H1 (cell line): ENCODE data around the gene FARS2. TPM values are rescaled to one million over a fixed set of nuclear protein-coding genes. Genes with fewer than 3 reads are reported as not detected.

Experiments used
- CTCF ChIA-PET: fragments of 300-600 bp; sonication (Branson Sonifier 250); formaldehyde crosslinking; loops from one replicate; lab custom pipeline; 2021; ENCODE audit not compliant: partially characterized antibody; lab: Charles Lee
- POLR2A ChIA-PET: fragments of 300-600 bp; sonication (Branson Sonifier 250); formaldehyde crosslinking; loops from one replicate; lab custom pipeline; 2021; ENCODE audit warnings: inconsistent platforms; ENCODE audit not compliant: partially characterized antibody; lab: Charles Lee
- DNase-seq, 2 experiments: peaks; one replicate each; pipeline versions ENCODE4 v3.0.0 to v3.0.0-alpha.2; 2010 to 2022; ENCODE audit warnings: low spot score in 2 of 2, low read depth in 1 of 2, mixed read lengths in 1 of 2
- FAIRE-seq: peaks from 2 replicates; lab custom pipeline; 2011; peaks lifted over from hg19 to GRCh38; lab: Jason Lieb, UNC
- H2AFZ ChIP-seq: 2 replicates; pipeline ENCODE4 v1.8.1; 2012; ENCODE audit warnings: low read length, inconsistent platforms
- H2AK5ac ChIP-seq: 2 replicates; pipeline ENCODE4 v1.6.1; 2013; ENCODE audit warnings: low read depth, low read length
- H2BK120ac ChIP-seq: replicated peaks from 2 replicates; pipeline ENCODE3; 2013; ENCODE audit warnings: low read depth, low read length, inconsistent platforms
- H2BK12ac ChIP-seq: 2 replicates; pipeline ENCODE4 v1.6.1; 2013; ENCODE audit warnings: low read depth, low read length
- H2BK15ac ChIP-seq: 2 replicates; pipeline ENCODE4 v1.6.1; 2013; ENCODE audit warnings: low read length
- H2BK20ac ChIP-seq: 2 replicates; pipeline ENCODE4 v1.6.1; 2013; ENCODE audit warnings: low read length
- H2BK5ac ChIP-seq: 2 replicates; pipeline ENCODE4 v1.6.1; 2013; ENCODE audit warnings: low read depth, low read length
- H3K14ac ChIP-seq: 2 replicates; pipeline ENCODE4 v1.6.1; 2013; ENCODE audit warnings: inconsistent platforms; ENCODE audit not compliant: insufficient read length
- H3K18ac ChIP-seq: 2 replicates; pipeline ENCODE4 v1.6.1; 2013; ENCODE audit warnings: low read length; ENCODE audit errors: extremely low read depth
- H3K23ac ChIP-seq: 2 replicates; pipeline ENCODE4 v1.6.1; 2013; ENCODE audit warnings: inconsistent platforms; ENCODE audit not compliant: insufficient read length
- H3K23me2 ChIP-seq: 2 replicates; pipeline ENCODE4 v1.6.1; 2013; ENCODE audit warnings: low read depth, low read length
- H3K27ac ChIP-seq: 2 replicates; pipeline ENCODE4 v1.6.1; 2011; ENCODE audit warnings: low read depth, low read length, inconsistent platforms
- H3K27me3 ChIP-seq, 4 experiments: replicated peaks in 1 of 4; 1 replicate in 1 of 4; 2 replicates in 3 of 4; pipeline versions ENCODE4 v1.6.1 to v1.8.1; 2011 to 2013; ENCODE audit warnings: low read length in 3 of 4, mild to moderate bottlenecking in 3 of 4, inconsistent platforms in 2 of 4, mixed read lengths in 2 of 4, moderate library complexity in 1 of 4; ENCODE audit not compliant: control insufficient read depth in 3 of 4, insufficient read depth in 3 of 4; ENCODE audit errors: extremely low read depth in 1 of 4
- H3K36me3 ChIP-seq, 4 experiments: 2 replicates each; pipeline versions ENCODE4 v1.6.1 to v1.8.1; 2011 to 2013; ENCODE audit warnings: mild to moderate bottlenecking in 4 of 4, low read length in 3 of 4, moderate library complexity in 2 of 4, control low read depth in 1 of 4, inconsistent platforms in 1 of 4; ENCODE audit not compliant: insufficient read depth in 4 of 4, control insufficient read depth in 2 of 4
- H3K4ac ChIP-seq: replicated peaks from 2 replicates; pipeline ENCODE3; 2013; ENCODE audit warnings: low read length, low read depth, mixed read lengths, inconsistent platforms; ENCODE audit not compliant: insufficient read length
- H3K4me1 ChIP-seq, 4 experiments: replicated peaks in 1 of 4; 1 replicate in 1 of 4; 2 replicates in 3 of 4; pipeline versions ENCODE4 v1.6.1 to v1.8.1; 2011 to 2013; ENCODE audit warnings: low read length in 3 of 4, inconsistent platforms in 2 of 4, mixed read lengths in 1 of 4; ENCODE audit not compliant: insufficient read depth in 4 of 4, control insufficient read depth in 3 of 4
- H3K4me2 ChIP-seq, 2 experiments: 2 replicates each; pipeline versions ENCODE4 v1.6.1 to v1.8.1; 2011 to 2013; ENCODE audit warnings: low read depth in 2 of 2, low read length in 2 of 2, control low read depth in 1 of 2, inconsistent platforms in 1 of 2, mild to moderate bottlenecking in 1 of 2; ENCODE audit not compliant: insufficient read depth in 1 of 2
- H3K4me3 ChIP-seq, 4 experiments: fragments of 200-600, 300-600 bp in 1 of 4; sonication (generic), shearing (Covaris generic), sonication (Bioruptor Twin) in 1 of 4; 2 replicates each; pipeline versions ENCODE4 v1.5.1 to v1.8.1; 2011 to 2016; ENCODE audit warnings: low read length in 4 of 4, low read depth in 3 of 4, control low read depth in 2 of 4, inconsistent platforms in 2 of 4, mild to moderate bottlenecking in 2 of 4, mixed read lengths in 1 of 4, moderate library complexity in 1 of 4; ENCODE audit not compliant: insufficient read depth in 2 of 4; ENCODE audit errors: extremely low read depth in 1 of 4
- H3K56ac ChIP-seq: replicated peaks from 2 replicates; pipeline ENCODE3; 2013; ENCODE audit warnings: low read depth, mild to moderate bottlenecking, mixed read lengths, low read length, inconsistent platforms; ENCODE audit not compliant: insufficient read length
- H3K79me1 ChIP-seq: 2 replicates; pipeline ENCODE4 v1.6.1; 2013; ENCODE audit warnings: low read depth, low read length, control low read depth
- H3K79me2 ChIP-seq, 2 experiments: 2 replicates each; pipeline versions ENCODE4 v1.6.1 to v1.8.1; 2012 to 2013; ENCODE audit warnings: low read length in 2 of 2, mild to moderate bottlenecking in 2 of 2, inconsistent platforms in 1 of 2; ENCODE audit not compliant: insufficient read depth in 2 of 2, control insufficient read depth in 1 of 2
- H3K9ac ChIP-seq, 4 experiments: replicated peaks in 1 of 4; 1 replicate in 1 of 4; 2 replicates in 3 of 4; pipeline versions ENCODE4 v1.6.1 to v1.8.1; 2011 to 2013; ENCODE audit warnings: low read depth in 3 of 4, low read length in 3 of 4, control low read depth in 2 of 4, mild to moderate bottlenecking in 2 of 4, moderate library complexity in 2 of 4, inconsistent platforms in 1 of 4; ENCODE audit errors: extremely low read depth in 1 of 4
- H3K9me3 ChIP-seq, 2 experiments: 2 replicates each; pipeline versions ENCODE4 v1.6.1 to v1.8.1; 2012 to 2013; ENCODE audit warnings: mild to moderate bottlenecking in 2 of 2, moderate library complexity in 2 of 2, control low read depth in 1 of 2, inconsistent platforms in 1 of 2, low read depth in 1 of 2, low read length in 1 of 2, mixed read lengths in 1 of 2; ENCODE audit not compliant: insufficient read depth in 2 of 2
- H4K20me1 ChIP-seq, 2 experiments: replicated peaks in 1 of 2; 2 replicates each; pipeline versions ENCODE3 to v1.8.1; 2011 to 2013; ENCODE audit warnings: inconsistent platforms in 2 of 2, low read length in 2 of 2, mild to moderate bottlenecking in 1 of 2; ENCODE audit not compliant: insufficient read depth in 2 of 2, control insufficient read depth in 1 of 2
- H4K5ac ChIP-seq: 2 replicates; pipeline ENCODE4 v1.6.1; 2013; ENCODE audit warnings: low read length, low read depth, mixed read lengths, inconsistent platforms; ENCODE audit not compliant: insufficient read length
- H4K8ac ChIP-seq: 2 replicates; pipeline ENCODE4 v1.8.0; 2013; ENCODE audit warnings: mild to moderate bottlenecking, moderate library complexity, low read length, inconsistent platforms; ENCODE audit not compliant: insufficient read depth; ENCODE audit errors: extremely low read depth
- H4K91ac ChIP-seq: replicated peaks from 2 replicates; pipeline ENCODE3; 2013; ENCODE audit warnings: low read length, mixed read lengths, inconsistent platforms; ENCODE audit not compliant: insufficient read length
- ASH2L ChIP-seq: fragments of 200-600, 300-600 bp; sonication (generic); IDR thresholded peaks from one replicate; pipeline ENCODE4 v1.7.1; 2017; ENCODE audit warnings: low read length
- CREB1 ChIP-seq: IDR thresholded peaks from 2 replicates; pipeline ENCODE4 v1.6.1; 2012; ENCODE audit warnings: inconsistent platforms
- E2F6 ChIP-seq: IDR thresholded peaks from 2 replicates; pipeline ENCODE4 v1.6.1; 2012; ENCODE audit warnings: inconsistent platforms
- HDAC2 ChIP-seq, 2 experiments: fragments of 300-600 bp in 1 of 2; sonication (generic) in 1 of 2; IDR thresholded peaks; 2 replicates each; pipeline ENCODE4 v1.6.1; 2011 to 2012; ENCODE audit warnings: low read depth in 2 of 2, low read length in 2 of 2, mild to moderate bottlenecking in 2 of 2, moderate library complexity in 2 of 2, borderline replicate concordance in 1 of 2, inconsistent platforms in 1 of 2
- JUND ChIP-seq: IDR thresholded peaks from 2 replicates; pipeline ENCODE4 v1.6.1; 2011; ENCODE audit warnings: mild to moderate bottlenecking, improper control_type of control experiment, low read length
- NANOG ChIP-seq: IDR thresholded peaks from 2 replicates; pipeline ENCODE4 v1.6.1; 2011; ENCODE audit warnings: low read length, low read depth, mild to moderate bottlenecking, inconsistent platforms; ENCODE audit not compliant: insufficient read depth, poor library complexity, severe bottlenecking
- RBBP5 ChIP-seq: IDR thresholded peaks from 2 replicates; pipeline ENCODE4 v1.7.1; 2012; ENCODE audit warnings: low read depth, mild to moderate bottlenecking, inconsistent platforms, low read length, moderate library complexity, borderline replicate concordance
- RFX5 ChIP-seq: IDR thresholded peaks from 2 replicates; pipeline ENCODE4 v1.6.1; 2011; ENCODE audit warnings: low read depth, low read length, improper control_type of control experiment, borderline replicate concordance
- SP1 ChIP-seq: IDR thresholded peaks from 2 replicates; pipeline ENCODE4 v1.6.1; 2011; ENCODE audit warnings: low read depth, low read length
- SP4 ChIP-seq: IDR thresholded peaks from 2 replicates; pipeline ENCODE4 v1.6.1; 2012; ENCODE audit warnings: low read length, inconsistent platforms
- TEAD4 ChIP-seq: IDR thresholded peaks from 2 replicates; pipeline ENCODE4 v1.6.1; 2012; ENCODE audit warnings: low read depth, low read length, inconsistent platforms, mixed read lengths
- WGBS, 2 experiments: shearing (Covaris generic) in 1 of 2; methylation state at CpG; one replicate each; pipeline versions ENCODE4 v1.1.6 to v1.1.7; 2013 to 2015; ENCODE audit warnings: low lambda C conversion rate in 2 of 2, mixed read lengths in 2 of 2, inconsistent platforms in 1 of 2, low coverage in 1 of 2, missing lambda C conversion rate in 1 of 2; ENCODE audit not compliant: insufficient replicate concordance in 2 of 2, insufficient coverage in 1 of 2, insufficient read length in 1 of 2; ENCODE audit errors: extremely low coverage in 1 of 2, missing lambda C conversion rate in 1 of 2; 5-methylcytosine and 5-hydroxymethylcytosine counted together
- polyA plus RNA-seq, 7 experiments: library from polyadenylated mRNA; depleted of rRNA in 3 of 7; stranded (reverse) in 5 of 7; unstranded in 2 of 7; fragments of >200 nt in 5 of 7; fragments of 200-250 nt in 2 of 7; gene quantifications; 1 replicate in 5 of 7; 2 replicates in 1 of 7; 4 replicates in 1 of 7; pipeline versions ENCODE4 v1.2.1 to v1.2.3, GENCODE V29; 2011 to 2013; ENCODE audit warnings: missing spikeins in 2 of 7, mixed read lengths in 2 of 7
- total RNA-seq: library from RNA; stranded (reverse); fragmentation: NEBNext Ultra II Directional; extraction: Animal tissue kit (Norgen Biotek cat#: 25700); gene quantifications from 2 replicates; pipeline ENCODE4 v1.2.1, GENCODE V29; 2021

The FARS2 gene
- total and polyA plus RNA-seq, 2 of the 8 experiments (the other 6 are each of a cell fraction or from before 2014, with no cell fraction given): 11.7 to 14.4 TPM

GRCh38 chr6:5626727-5627426 lies 365.6 kb downstream of the FARS2 start:
- Histone ChIP-seq H3K27me3 (no peaks in the 10 kb centered on the region), H2AK5ac (no peak overlapping the region), H3K4me3 (no peak overlapping the region), H2BK5ac (no peak overlapping the region), H3K23ac (no peak overlapping the region), H3K4ac (no peak overlapping the region), H3K9me3 (no peaks in the 10 kb centered on the region), H2AFZ (no peak overlapping the region), H2BK12ac (no peak overlapping the region), H3K56ac (no peak overlapping the region), H3K23me2 (no peaks in the 10 kb centered on the region), H4K8ac (no peak overlapping the region), H4K20me1 (no peaks in the 10 kb centered on the region), H3K36me3 (no peaks in the 10 kb centered on the region), H3K4me2 (no peak overlapping the region), H3K18ac (no peak overlapping the region), H4K5ac (no peak overlapping the region), H4K91ac (no peak overlapping the region), H2BK15ac (no peak overlapping the region), H2BK20ac (no peak overlapping the region), H3K79me2 (no peaks in the 10 kb centered on the region), H3K79me1 (no peaks in the 10 kb centered on the region; the same call in 1 of the 2 replicates), H3K27ac (no peak overlapping the region), H3K14ac (no peak overlapping the region), H2BK120ac (no peak overlapping the region), H3K4me1 (peaks cover 0 to 7% (median 3%) of the 10 kb centered on the region in 4 experiments; a peak in 4 of 7 replicates), H3K9ac (no peak overlapping the region)
- 91% methylated on average over 7 of the region's 7 CpGs; no CpG with 5 or more reads in 1 of the 2 experiments for WGBS, 2 experiments
- ChIA-PET CTCF (interaction anchor here (1.2 to 1.3 kb wide), 2 partner anchors 16 to 368 kb away, joined by 3 read pairs; no protein-coding TSS in a partner anchor), POLR2A (no interaction called here)
- no peak for FAIRE-seq
- no peak for DNase-seq
- TF ChIP-seq RBBP5 (no peak), RFX5 (no peak), JUND (no peak), E2F6 (no peak), HDAC2 (IDR thresholded peaks at IDR 0.05; ENCODE audit: borderline replicate concordance in 1 of 2, low read depth in 2 of 2, low read length in 2 of 2) (no peak), CREB1 (no peak), TEAD4 (no peak), NANOG (no peak), ASH2L (no peak), SP4 (no peak), SP1 (no peak)
